Measurements from ENCODE around the gene NUP50.

DNA sequence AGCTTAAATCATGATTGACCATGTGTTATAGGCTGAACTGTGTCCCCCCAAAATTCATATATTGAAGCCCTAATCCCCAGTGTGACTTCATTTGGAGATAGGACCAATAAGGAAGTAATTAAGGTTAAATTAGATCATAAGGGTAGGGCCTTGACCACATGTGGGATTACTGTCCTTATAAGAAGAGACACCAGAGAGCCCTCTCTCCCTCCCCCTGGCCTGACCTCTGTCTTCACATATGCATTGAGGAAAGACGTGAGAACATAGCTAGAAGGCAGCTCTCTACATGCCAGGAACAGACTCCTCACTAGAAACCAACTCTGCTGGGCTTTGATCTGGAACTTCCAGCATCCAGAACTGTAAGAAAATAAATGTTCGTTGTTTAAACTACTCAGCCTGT lies 13.6 kb upstream of the NUP50 start:
- TF ChIP-seq CTCF (conservative IDR thresholded peaks at IDR 0.05 in 1 of 2, IDR thresholded peaks at IDR 0.05 in 1 of 2; ENCODE audit: low read depth in 1 of 2, low read length in 2 of 2) (no peak), EZH2 (IDR thresholded peaks at IDR 0.05; ENCODE audit: low read length, missing control alignments) (no peak)

All from fibroblast of lung (primary cell).